HL-60/S4 (cell line): ENCODE results near the gene OR2W1.

Experiments used
- in situ Hi-C: fragments of 300-500 bp; cut with MboI; formaldehyde crosslinking; loops from 2 replicates; pipeline ENCODE4 v1.14.3; 2022; ENCODE audit warnings: low sequenced_read_pairs

OR2W1 gene

DNA sequence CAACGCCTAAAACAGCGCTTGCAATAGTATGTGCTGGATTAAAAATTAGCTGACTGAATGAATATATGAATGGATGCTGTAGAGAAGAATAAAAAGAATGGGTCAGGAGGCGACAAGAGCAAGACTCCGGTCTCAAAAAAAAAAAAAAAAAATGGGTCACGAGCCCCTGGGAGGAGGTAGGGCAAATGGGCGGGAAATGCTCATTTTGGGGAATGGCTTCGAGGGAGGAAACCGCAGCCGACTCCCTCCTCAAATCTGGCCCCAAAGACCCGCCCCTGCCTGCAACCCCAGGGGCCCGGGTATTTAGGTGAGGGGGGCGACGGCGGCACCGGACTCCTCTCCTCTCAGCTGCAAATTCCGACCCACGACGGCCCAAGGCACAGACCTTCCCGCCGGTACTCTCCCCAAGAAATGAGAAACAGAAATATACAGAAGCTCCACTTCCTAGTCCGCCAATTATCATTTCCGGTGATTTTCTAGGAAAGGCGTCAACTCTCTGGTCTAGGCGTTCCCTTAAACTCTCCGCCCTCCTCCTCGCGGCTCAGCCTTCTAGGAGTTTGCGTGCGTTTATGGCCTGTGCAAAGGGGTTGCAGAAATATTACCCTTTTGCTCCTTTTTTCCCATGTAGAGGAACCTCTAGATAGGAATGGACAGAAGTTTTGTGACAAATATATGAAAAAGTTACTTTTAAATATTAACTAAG, 39.6 kb downstream of the OR2W1 start, which contains the start of gene ZNF311:
TSS of gene ZNF311 (minus strand) at position 133 of the 703 bp plus-strand sequence. CDS start 1,361 bp downstream, outside the sequence.
- in situ Hi-C loops, result loop anchor here (25.0 kb wide), 1 partner anchor 318 kb away; no protein-coding TSS in a partner anchor

DNA sequence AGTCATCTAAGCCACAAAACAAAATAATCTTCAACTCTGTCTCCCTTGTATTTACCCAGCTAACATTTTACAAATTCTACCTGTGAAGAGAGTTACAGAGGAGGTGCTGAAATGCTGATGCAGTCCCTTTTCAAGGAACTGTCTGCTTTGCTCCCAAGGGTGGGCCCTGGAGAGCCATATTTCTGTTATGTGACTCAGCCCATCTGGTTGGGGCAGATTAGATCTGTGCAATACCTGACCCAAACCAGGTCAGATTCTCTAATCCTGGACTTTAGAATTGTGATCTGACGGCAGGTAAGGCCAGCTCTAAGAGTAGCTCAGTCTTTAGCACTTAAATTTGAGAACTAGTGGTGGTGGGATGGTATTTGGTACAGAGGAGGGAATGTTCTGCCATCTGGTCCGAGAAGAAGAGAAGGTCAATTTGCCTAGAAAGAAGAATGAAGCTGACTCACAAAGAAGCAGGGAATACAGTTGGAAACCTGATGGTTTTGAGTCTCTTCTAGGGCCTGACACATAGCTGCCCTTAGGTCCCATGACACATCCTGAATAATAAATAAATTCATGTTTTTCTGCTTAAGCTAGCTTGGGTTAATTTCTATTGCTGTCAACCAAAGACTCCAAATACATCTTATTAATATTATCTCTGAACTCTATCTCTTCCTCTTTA, 48.0 kb downstream of the OR2W1 start:
- in situ Hi-C loops, result loop anchor here (25.0 kb wide), 1 partner anchor 1110 kb away; a partner anchor contains a TSS

DNA sequence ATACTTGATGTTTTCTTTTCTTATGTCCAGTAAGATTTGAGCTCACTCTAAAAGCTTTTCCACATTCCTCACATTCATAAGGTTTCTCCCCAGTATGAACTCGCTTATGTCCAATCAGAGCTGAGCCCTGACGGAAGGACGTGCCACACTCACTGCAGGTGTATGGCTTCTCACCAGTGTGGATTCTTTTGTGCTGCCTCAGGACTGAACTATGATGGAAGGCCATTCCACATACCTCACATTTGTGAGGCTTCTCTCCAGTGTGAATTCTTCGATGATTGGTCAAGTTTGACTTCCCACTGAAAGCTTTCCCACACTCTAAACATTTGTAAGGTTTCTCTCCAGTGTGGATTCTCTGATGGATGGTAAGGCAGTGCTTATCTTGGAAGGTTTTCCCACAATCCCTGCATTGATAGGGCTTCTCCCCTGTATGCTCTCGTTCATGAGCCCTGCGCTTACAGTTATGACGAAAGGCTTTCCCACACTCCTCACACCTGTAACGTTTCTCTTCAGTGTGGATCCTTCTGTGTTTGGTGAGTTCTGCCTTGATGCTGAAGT, 49.8 kb downstream of the OR2W1 start:
- in situ Hi-C loops, result loop anchor here (25.0 kb wide), 1 partner anchor 1108 kb away; a partner anchor contains a TSS
